ENCODE data around the gene TRIM24. TPM values are rescaled to one million over a fixed set of nuclear protein-coding genes. Genes with fewer than 3 reads are reported as not detected.

TRIM24 gene
- total and polyA plus RNA-seq, 10 of the 15 experiments (the other 5 are each of a cell fraction or from before 2014, with no cell fraction given), result 4.6 to 23.5 (median 13.6) TPM

GRCh38 chr7:138602451-138602850 lies 142.4 kb downstream of the TRIM24 start (continued):
- no peak for TF ChIP-seq SKIL (IDR thresholded peaks at IDR 0.05; ENCODE audit: low read depth, poor library complexity, severe bottlenecking)
- TF ChIP-seq RAD21 (IDR thresholded peaks at IDR 0.05; ENCODE audit: insufficient read depth, low read depth, low read length), result no peak
- TF ChIP-seq NRF1 (conservative IDR thresholded peaks at IDR 0.05; ENCODE audit: low read depth, low read length), result no peak
- TF ChIP-seq TAF1 (IDR thresholded peaks at IDR 0.05; ENCODE audit: borderline replicate concordance, low read depth, low read length), result no peak
- TF ChIP-seq SREBF2 (IDR thresholded peaks at IDR 0.05; ENCODE audit: low read length), result no peak

GRCh38 chr7:138603549-138604318 lies 143.7 kb downstream of the TRIM24 start:
- H3K79me2 ChIP-seq (ENCODE audit: control insufficient read depth, insufficient read depth, low read length), result no peaks in the 10 kb centered on the region
- BruUV-seq (replicated peaks), result no TSS peak
- no peaks in the 10 kb centered on the region for H3K4me1 ChIP-seq (ENCODE audit: control insufficient read depth, insufficient read depth, low read length)
- H4K20me1 ChIP-seq (ENCODE audit: control insufficient read depth, insufficient read depth), result no peaks in the 10 kb centered on the region
- TF ChIP-seq RAD51 (IDR thresholded peaks at IDR 0.05) (no peak), SUZ12 (IDR thresholded peaks at IDR 0.05; ENCODE audit: unreplicated experiment) (no peak), NFYB (IDR thresholded peaks at IDR 0.05; ENCODE audit: insufficient read depth, low read depth, low read length) (no peak), ZNF384 (IDR thresholded peaks at IDR 0.05; ENCODE audit: borderline replicate concordance, low read depth, low read length) (no peak), HDGF (IDR thresholded peaks at IDR 0.05) (no peak), USF2 (IDR thresholded peaks at IDR 0.05; ENCODE audit: borderline replicate concordance, low read depth, low read length) (no peak), BACH1 (IDR thresholded peaks at IDR 0.05; ENCODE audit: borderline replicate concordance) (no peak), CBX5 (IDR thresholded peaks at IDR 0.05; ENCODE audit: low read depth) (no peak), CREM (IDR thresholded peaks at IDR 0.05; ENCODE audit: low read depth) (no peak), ZNF217 (IDR thresholded peaks at IDR 0.05) (no peak)
- in situ Hi-C loops (cut with MboI), result no loop called here
- intact Hi-C loops (cut with micrococcal nuclease; ENCODE audit: unreplicated experiment), result no loop called here
- POLR2A ChIA-PET, result interaction anchor here (0.7 kb wide), 1 partner anchor 31 kb away, joined by 4 read pairs; no protein-coding TSS in a partner anchor
- ATAC-seq (no peak), DNase-seq (ENCODE audit: low read depth, low spot score) (no peak), FAIRE-seq (no peak)
- no peak overlapping the region for H3K27ac ChIP-seq (ENCODE audit: control insufficient read depth, insufficient read depth)
- no peaks in the 10 kb centered on the region for H3K36me3 ChIP-seq (ENCODE audit: control insufficient read depth in 2 of 2, insufficient read depth in 2 of 2, low read length in 1 of 2)
- H3K9ac ChIP-seq (ENCODE audit: control insufficient read depth, insufficient read depth, low read length), result no peak overlapping the region
- 64% methylated on average over 7 of the region's 8 CpGs for WGBS (ENCODE audit: insufficient coverage, insufficient replicate concordance, low lambda C conversion rate, missing lambda C conversion rate)
- H2AFZ ChIP-seq (ENCODE audit: control insufficient read depth, low read depth, low read length), result no peak overlapping the region
- CTCF ChIA-PET, result interaction anchor here (0.5 to 0.9 kb wide), 2 partner anchors 10 to 158 kb away, joined by 3 to 4 read pairs; no protein-coding TSS in a partner anchor
- no peaks in the 10 kb centered on the region for H3K27me3 ChIP-seq (replicated peaks in 1 of 2; ENCODE audit: control insufficient read depth in 2 of 2, insufficient read depth in 2 of 2, low read length in 1 of 2)
- H3K4me3 ChIP-seq, result no peak overlapping the region
- RAD21 ChIA-PET (ENCODE audit: unreplicated experiment), result interaction anchor here (0.7 kb wide), 1 partner anchor 22 kb away, joined by 3 read pairs; no protein-coding TSS in a partner anchor
- no peaks in the 10 kb centered on the region for H3K9me3 ChIP-seq (replicated peaks; ENCODE audit: control insufficient read depth, insufficient read depth, low read length)
- H3K4me2 ChIP-seq (ENCODE audit: control insufficient read depth, insufficient read depth), result no peak overlapping the region
- SMC1A ChIA-PET (ENCODE audit: uncharacterized antibody, unreplicated experiment), result no interaction called here

Data from GM12878 (cell line).